ACC112 (cell line): ENCODE measurements around the gene CNIH4.

ENCODE experiments used
- H2AFZ ChIP-seq: fragments of 200-600 bp; sonication (generic); one replicate; pipeline ENCODE4 v1.6.0; 2017; ENCODE audit warnings: antibody characterized with exemption, low read length; ENCODE audit not compliant: unreplicated experiment
- H3K27ac ChIP-seq: fragments of 200-600 bp; sonication (generic); 2 replicates; pipeline ENCODE4 v1.5.1; 2014; ENCODE audit warnings: low read depth, mild to moderate bottlenecking, antibody characterized with exemption, low read length, moderate library complexity
- H3K27me3 ChIP-seq: fragments of 200-600 bp; sonication (generic); 2 replicates; pipeline ENCODE4 v1.6.1; 2014; ENCODE audit warnings: mild to moderate bottlenecking, antibody characterized with exemption, low read length, moderate library complexity, mixed read lengths; ENCODE audit not compliant: insufficient read depth
- H3K36me3 ChIP-seq: fragments of 200-600 bp; sonication (generic); 2 replicates; pipeline ENCODE4 v1.6.1; 2016; ENCODE audit warnings: mild to moderate bottlenecking, antibody characterized with exemption, low read length, moderate library complexity, mixed read lengths; ENCODE audit not compliant: insufficient read depth
- H3K4me1 ChIP-seq: fragments of 200-600 bp; sonication (generic); one replicate; pipeline ENCODE4 v1.6.1; 2016; ENCODE audit warnings: low read length, mixed read lengths; ENCODE audit not compliant: insufficient read depth, unreplicated experiment, control insufficient read depth
- H3K4me3 ChIP-seq: fragments of 200-600 bp; sonication (generic); 2 replicates; pipeline ENCODE4 v1.5.1; 2014; ENCODE audit warnings: mild to moderate bottlenecking, low read depth, low read length
- H3K79me2 ChIP-seq: fragments of 200-600 bp; sonication (generic); one replicate; pipeline ENCODE4 v1.6.0; 2016; ENCODE audit warnings: low read length; ENCODE audit not compliant: control insufficient read depth, unreplicated experiment, insufficient read depth

The CNIH4 gene

GRCh38 chr1:224380003-224380402, 23.3 kb downstream of the CNIH4 start:
- no peak overlapping the region for H3K4me3 ChIP-seq
- H3K27me3 ChIP-seq: no peaks in the 10 kb centered on the region
- H3K79me2 ChIP-seq: no peaks in the 10 kb centered on the region
- no peak overlapping the region for H2AFZ ChIP-seq
- H3K27ac ChIP-seq: no peak overlapping the region
- H3K4me1 ChIP-seq: peaks cover 23% of the 10 kb centered on the region
- H3K36me3 ChIP-seq: peaks cover 12% of the 10 kb centered on the region

DNA sequence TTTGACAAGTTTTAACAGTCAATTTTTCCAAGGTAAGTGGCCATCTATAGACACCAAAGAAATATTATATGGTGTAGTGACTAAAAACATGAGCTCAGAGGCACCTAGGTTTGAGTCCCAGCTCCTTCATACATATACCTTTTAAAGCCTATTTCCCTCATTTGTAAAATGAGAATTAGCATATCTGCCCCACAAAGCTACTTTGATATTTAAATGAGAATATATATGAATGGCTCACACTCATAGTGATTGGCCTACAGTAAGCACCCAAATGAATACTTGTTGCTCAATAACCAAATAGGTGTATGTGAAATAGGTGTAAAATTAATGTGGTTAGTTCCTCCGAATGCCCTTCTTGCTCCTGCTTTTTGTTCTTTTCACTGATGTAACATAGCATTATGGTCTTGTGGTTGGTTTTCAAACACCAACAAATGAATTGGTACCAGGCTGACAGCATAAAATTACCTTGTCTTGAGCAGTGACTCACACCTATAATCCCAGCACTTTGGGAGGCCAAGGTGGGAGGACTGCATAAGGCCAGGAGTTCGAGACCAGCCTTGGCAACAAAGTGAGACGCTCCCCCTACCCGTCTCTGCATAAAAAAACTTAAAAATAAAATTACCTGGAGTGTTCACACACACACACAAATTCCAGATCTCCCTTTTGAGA, 25.3 kb downstream of the CNIH4 start:
- H3K4me3 ChIP-seq: no peak overlapping the region
- peaks cover 11% of the 10 kb centered on the region for H3K4me1 ChIP-seq
- no peak overlapping the region for H2AFZ ChIP-seq
- H3K79me2 ChIP-seq: no peaks in the 10 kb centered on the region
- H3K36me3 ChIP-seq: 0 out of 2 replicates have a peak, but pooled peaks cover 8% of the 10 kb centered on the region
- H3K27ac ChIP-seq: no peak overlapping the region
- no peaks in the 10 kb centered on the region for H3K27me3 ChIP-seq

DNA sequence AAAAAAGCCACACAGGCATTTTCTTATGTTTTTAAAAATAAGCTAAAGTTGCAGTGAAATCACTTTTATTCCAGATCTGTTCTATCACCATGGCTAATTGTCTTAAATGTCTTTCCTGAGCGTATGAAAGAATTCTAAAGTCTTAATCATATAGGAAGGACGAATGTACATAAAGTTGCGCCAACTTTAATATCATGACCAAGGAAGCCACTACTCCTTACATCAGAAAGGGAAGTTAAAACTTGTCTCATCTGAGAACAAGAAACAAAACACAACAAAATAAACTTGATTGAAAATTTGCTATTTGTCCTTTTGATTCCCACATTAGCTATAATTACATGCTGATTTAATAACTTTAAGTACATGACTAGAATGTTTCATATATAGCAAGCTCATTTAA, 26.5 kb downstream of the CNIH4 start:
- H3K79me2 ChIP-seq: no peaks in the 10 kb centered on the region
- no peaks in the 10 kb centered on the region for H3K4me1 ChIP-seq
- H3K4me3 ChIP-seq: no peak overlapping the region
- H2AFZ ChIP-seq: no peak overlapping the region
- 0 out of 2 replicates have a peak, but pooled peaks cover 14% of the 10 kb centered on the region for H3K36me3 ChIP-seq
- no peaks in the 10 kb centered on the region for H3K27me3 ChIP-seq
- H3K27ac ChIP-seq: no peak overlapping the region

DNA sequence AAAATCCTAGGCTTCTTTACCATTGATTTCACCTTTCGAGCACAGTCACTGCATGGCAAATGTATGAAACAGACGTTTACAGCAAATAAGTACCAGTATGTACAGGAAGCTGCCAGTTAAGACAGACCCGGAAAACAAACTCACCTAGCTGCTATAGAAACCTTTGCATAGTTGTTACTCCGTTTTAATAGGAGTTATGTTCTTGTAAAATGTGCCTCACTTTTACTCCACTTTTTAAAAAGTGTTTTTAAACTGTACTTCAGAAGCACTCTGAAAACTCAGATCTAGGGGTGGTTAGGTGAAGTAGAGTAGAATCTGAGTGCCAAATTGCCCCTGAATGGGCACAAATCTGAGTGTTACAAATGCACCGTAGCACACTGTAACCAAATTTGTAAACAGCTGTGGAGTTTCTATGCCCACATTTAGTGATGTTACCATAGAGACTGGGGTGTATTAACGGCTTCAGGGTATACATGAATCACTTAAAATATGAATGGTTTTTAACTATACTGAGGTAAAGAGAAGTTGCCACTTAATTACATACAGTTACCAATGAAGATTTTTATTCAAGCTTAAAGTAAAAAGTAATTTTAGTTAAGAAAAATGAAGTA, 30.7 kb downstream of the CNIH4 start:
- Histone ChIP-seq H3K79me2 (no peaks in the 10 kb centered on the region), H2AFZ (no peak overlapping the region), H3K27me3 (no peaks in the 10 kb centered on the region), H3K4me3 (no peak overlapping the region), H3K4me1 (no peaks in the 10 kb centered on the region), H3K36me3 (peaks cover 31% of the 10 kb centered on the region; the same call in 1 of the 2 replicates), H3K27ac (no peak overlapping the region)

DNA sequence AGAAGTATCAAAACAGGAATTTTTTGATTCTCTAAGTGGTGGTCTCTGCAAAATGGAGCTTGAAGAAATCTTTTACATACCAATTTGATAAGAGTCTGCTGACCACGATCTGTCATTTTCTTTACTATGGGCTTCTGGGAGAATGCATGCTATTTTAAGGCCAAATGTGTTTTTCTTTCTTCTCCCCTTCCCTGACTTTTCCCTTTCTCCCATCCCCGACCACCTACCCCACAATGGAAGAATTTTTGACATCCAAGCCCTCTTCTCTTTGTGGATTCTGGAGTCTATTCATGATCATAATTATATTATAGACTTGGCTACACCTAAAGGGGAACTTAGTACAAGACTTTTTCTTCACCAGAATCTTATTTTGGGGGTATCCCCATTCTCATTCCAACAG, 31.3 kb downstream of the CNIH4 start:
- H3K4me3 ChIP-seq: no peak overlapping the region
- no peaks in the 10 kb centered on the region for H3K27me3 ChIP-seq
- no peak overlapping the region for H2AFZ ChIP-seq
- no peaks in the 10 kb centered on the region for H3K4me1 ChIP-seq
- peaks cover 36% of the 10 kb centered on the region for H3K36me3 ChIP-seq
- H3K79me2 ChIP-seq: no peaks in the 10 kb centered on the region
- H3K27ac ChIP-seq: no peak overlapping the region

GRCh38 chr1:224390517-224390916, 33.8 kb downstream of the CNIH4 start:
- Histone ChIP-seq H3K4me1 (no peaks in the 10 kb centered on the region), H3K79me2 (no peaks in the 10 kb centered on the region), H3K27ac (no peak overlapping the region), H3K4me3 (no peak overlapping the region), H3K27me3 (no peaks in the 10 kb centered on the region), H3K36me3 (peaks cover 53% of the 10 kb centered on the region), H2AFZ (no peak overlapping the region)

DNA sequence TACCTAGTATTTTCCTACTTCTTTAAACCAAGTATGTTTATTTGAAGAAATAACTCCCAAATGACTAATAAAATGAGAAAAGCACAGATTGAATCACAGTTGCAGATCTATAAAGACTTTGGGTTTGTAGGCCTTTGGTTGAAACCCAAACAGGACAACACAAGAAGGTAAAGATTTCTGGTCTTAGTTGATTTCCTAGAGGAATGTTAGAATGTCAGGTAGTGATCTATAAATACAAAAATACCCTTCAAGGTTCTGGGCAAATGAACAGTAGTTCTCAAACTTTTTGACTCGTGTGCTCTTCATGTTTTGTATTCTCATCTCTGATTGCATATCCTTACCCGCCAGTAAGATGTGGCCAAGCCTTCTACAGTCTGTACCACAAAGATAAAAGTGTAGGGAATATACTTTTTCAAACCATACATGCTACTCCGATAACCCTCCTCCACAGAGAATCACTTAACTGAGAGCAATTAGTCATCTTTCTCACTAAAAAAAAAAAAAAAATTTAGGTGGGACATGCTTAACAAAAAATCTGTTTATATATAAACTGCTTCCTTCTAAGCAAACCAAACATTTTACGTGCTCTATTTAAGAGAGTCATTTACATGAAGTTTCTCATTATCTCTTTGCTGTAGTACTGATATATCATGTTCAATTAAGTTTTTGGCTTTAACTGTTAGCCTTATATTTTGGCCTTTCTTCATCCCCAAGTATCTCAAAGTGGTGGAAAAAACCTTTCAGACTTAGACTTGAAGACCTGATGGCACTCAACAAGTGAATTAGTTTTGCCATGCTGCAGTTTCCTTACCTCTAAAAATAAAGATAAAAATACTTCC, 36.0 kb downstream of the CNIH4 start:
- Histone ChIP-seq H3K27ac (no peak overlapping the region), H3K36me3 (peaks cover 67% of the 10 kb centered on the region), H3K4me1 (no peaks in the 10 kb centered on the region), H3K4me3 (no peak overlapping the region), H2AFZ (no peak overlapping the region), H3K79me2 (no peaks in the 10 kb centered on the region), H3K27me3 (no peaks in the 10 kb centered on the region)

DNA sequence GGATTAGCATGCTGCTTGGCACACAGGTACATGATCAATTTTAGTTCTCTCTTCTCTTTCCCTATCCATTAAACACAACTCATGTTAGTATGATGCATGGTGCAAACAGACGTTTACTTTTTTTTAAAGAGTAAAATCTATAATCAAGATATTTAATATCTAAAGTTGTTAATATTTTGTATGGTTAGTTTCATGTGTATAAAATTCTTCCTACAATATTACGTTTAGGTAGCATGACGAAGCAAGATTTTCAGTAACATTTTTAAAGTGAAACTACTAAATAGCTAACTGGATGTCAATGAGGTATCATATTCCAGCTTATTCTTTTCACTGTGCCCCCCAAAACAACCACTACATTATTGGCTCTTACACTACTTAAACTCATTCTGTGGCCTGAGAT, 36.6 kb downstream of the CNIH4 start:
- Histone ChIP-seq H3K36me3 (peaks cover 69% of the 10 kb centered on the region), H2AFZ (no peak overlapping the region), H3K4me1 (no peaks in the 10 kb centered on the region), H3K27ac (peak overlapping the region; percentile 29; the same call in 1 of the 2 replicates), H3K79me2 (peaks cover 2% of the 10 kb centered on the region), H3K27me3 (no peaks in the 10 kb centered on the region), H3K4me3 (no peak overlapping the region)

GRCh38 chr1:224399887-224400286, 43.2 kb downstream of the CNIH4 start:
- H3K27ac ChIP-seq: no peak overlapping the region
- no peaks in the 10 kb centered on the region for H3K27me3 ChIP-seq
- no peaks in the 10 kb centered on the region for H3K4me1 ChIP-seq
- H3K79me2 ChIP-seq: peaks cover 2% of the 10 kb centered on the region
- H3K36me3 ChIP-seq: peaks cover 69% of the 10 kb centered on the region
- H2AFZ ChIP-seq: no peak overlapping the region
- H3K4me3 ChIP-seq: no peak overlapping the region

DNA sequence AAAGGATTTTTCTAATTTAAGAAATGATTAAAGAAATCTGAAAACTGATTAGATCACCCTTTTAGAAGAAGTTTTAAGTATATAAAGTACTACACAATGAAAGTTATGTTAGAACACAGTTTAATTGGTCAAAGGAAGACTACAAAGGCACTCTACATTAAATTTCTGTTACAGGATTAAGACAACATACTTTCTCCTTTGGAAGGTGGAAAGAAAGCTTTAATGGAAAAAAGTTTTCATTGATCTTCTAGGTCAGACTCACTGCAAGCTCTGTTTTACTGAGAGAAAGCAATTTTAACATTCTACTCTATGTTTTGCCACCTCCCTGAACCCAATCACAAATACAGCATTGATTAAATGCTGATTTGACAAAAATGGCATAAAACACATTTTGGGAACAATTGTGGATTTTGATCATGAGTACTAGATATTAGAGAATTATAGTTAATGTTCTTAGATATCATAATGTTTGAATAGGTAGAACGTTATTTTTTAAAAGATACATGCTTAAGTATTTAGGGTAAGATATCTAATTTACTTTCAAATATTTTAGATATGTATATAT, 45.9 kb downstream of the CNIH4 start:
- H3K36me3 ChIP-seq: peaks cover 62% of the 10 kb centered on the region

More for the DNA sequence above, 45.9 kb downstream of the CNIH4 start:
- peaks cover 8% of the 10 kb centered on the region for H3K79me2 ChIP-seq
- H2AFZ ChIP-seq: no peak overlapping the region
- no peak overlapping the region for H3K27ac ChIP-seq
- peaks cover 11% of the 10 kb centered on the region for H3K4me1 ChIP-seq
- H3K27me3 ChIP-seq: no peaks in the 10 kb centered on the region
- no peak overlapping the region for H3K4me3 ChIP-seq
